ENCODE results near the gene CDCA7. TPM values are rescaled to one million over a fixed set of nuclear protein-coding genes. Genes with fewer than 3 reads are reported as not detected.

Gene CDCA7
- total RNA-seq = 7.4 and 30.6 TPM in 2 replicates

GRCh38 chr2:173354582-173355131 is at the start of gene CDCA7:
Gene CDCA7 (plus strand): TSS chr2:173354872. CDS start chr2:173354964, 92 bp downstream.

Measured in mesangial cell (primary cell).